Activated CD4-positive, CD25-positive, alpha-beta regulatory T cell treated with anti-CD3 and anti-CD28 coated beads, Interleukin-2, amount 50 U/mL, for 16 hours (primary cell): ENCODE measurements around the gene PPA1.
"Not testable (repeated sequence)": the region's sequence is repeated elsewhere in the genome, so short reads cannot be mapped to it uniquely, and the experiment has no call there.

ENCODE experiments used
- DNase-seq: peaks from one replicate; pipeline ENCODE4 v3.0.0-alpha.2; 2020; ENCODE audit warnings: low read depth, low spot score

The PPA1 gene

GRCh38 chr10:70174058-70174741 lies 59.0 kb downstream of the PPA1 start:
- DNase-seq = no peak

GRCh38 chr10:70169649-70170364 lies 63.4 kb downstream of the PPA1 start:
- DNase-seq = no peak

- DNase-seq = no peak
These were observed 64.2 kb downstream of the PPA1 start for GRCh38 chr10:70169011-70169410.

- DNase-seq = no peak
These were observed 66.0 kb downstream of the PPA1 start for GRCh38 chr10:70167246-70167645.

GRCh38 chr10:70166394-70166793 lies 66.8 kb downstream of the PPA1 start:
- DNase-seq = no peak

GRCh38 chr10:70164163-70164562 lies 69.1 kb downstream of the PPA1 start:
- DNase-seq = no peak

- DNase-seq = no peak
These were observed 69.8 kb downstream of the PPA1 start for GRCh38 chr10:70163448-70163847.

GRCh38 chr10:70162892-70163201 lies 70.4 kb downstream of the PPA1 start:
- DNase-seq = no peak

GRCh38 chr10:70162151-70162891 lies 70.9 kb downstream of the PPA1 start:
- no peak for DNase-seq

GRCh38 chr10:70160798-70161197 lies 72.4 kb downstream of the PPA1 start:
- DNase-seq = no peak

GRCh38 chr10:70159366-70159765 lies 73.9 kb downstream of the PPA1 start:
- DNase-seq = not testable (repeated sequence)

GRCh38 chr10:70158113-70158512 lies 75.1 kb downstream of the PPA1 start:
- no peak for DNase-seq

GRCh38 chr10:70155255-70155838 lies 77.9 kb downstream of the PPA1 start:
- no peak for DNase-seq
